ENCODE measurements around the gene TMEM184A. TPM values are rescaled to one million over a fixed set of nuclear protein-coding genes. Genes with fewer than 3 reads are reported as not detected.

TMEM184A gene
- total and polyA plus RNA-seq, 2 of the 13 experiments (the other 11 are each of a cell fraction or from before 2014, with no cell fraction given): 9.5 to 20.4 TPM

GRCh38 chr7:1495564-1496242 is 60.3 kb downstream of the TMEM184A start:
- Histone ChIP-seq H3K36me3 (replicated peaks in 1 of 2; ENCODE audit: control insufficient read depth in 1 of 2, insufficient read depth in 2 of 2, low read length in 2 of 2) (peaks cover 27 to 52% of the 10 kb centered on the region in 2 experiments; a peak in 4 of 5 replicates), H3K4me2 (ENCODE audit: low read depth, low read length) (no peak overlapping the region), H4K20me1 (ENCODE audit: insufficient read depth, low read length) (no peaks in the 10 kb centered on the region), H3K79me2 (ENCODE audit: insufficient read depth, low read length) (no peaks in the 10 kb centered on the region), H3K4me3 (replicated peaks in 1 of 3; ENCODE audit: insufficient read depth in 1 of 3, low read depth in 2 of 3, low read length in 3 of 3) (no peak overlapping the region), H3K9ac (ENCODE audit: insufficient read depth, low read depth, low read length) (no peak overlapping the region), H3K27me3 (ENCODE audit: control insufficient read depth in 1 of 2, insufficient read depth in 2 of 2, low read length in 2 of 2) (no peaks in the 10 kb centered on the region), H3K4me1 (ENCODE audit: insufficient read depth, low read length) (no peaks in the 10 kb centered on the region), H2AFZ (ENCODE audit: low read length) (no peak overlapping the region), H3K27ac (ENCODE audit: extremely low read length, insufficient read depth, low read length) (no peak overlapping the region), H3K9me3 (ENCODE audit: low read length) (no peaks in the 10 kb centered on the region)
- in situ Hi-C loops (cut with HindIII; ENCODE audit: extremely low pct_ligation_motif_present, low pct_unique_long_range_greater_than_20kb): no loop called here
- POLR2A ChIA-PET: no interaction called here
- BruUV-seq (replicated peaks): no TSS peak
- CTCF ChIA-PET (ENCODE audit: low intra/inter-chr PET ratio, low total read pairs): no interaction called here
- WGBS (ENCODE audit: low lambda C conversion rate): 89% methylated on average over 9 of the region's 34 CpGs
- ATAC-seq: no peak
- DNase-seq (ENCODE audit: low spot score): no peak
- no peak for FAIRE-seq
- intact Hi-C loops (cut with micrococcal nuclease; ENCODE audit: unreplicated experiment): no loop called here
- no peak for TF ChIP-seq MATR3 (CRISPR knock-in tag; IDR thresholded peaks at IDR 0.05)
- no peak for TF ChIP-seq ZNF407 (CRISPR knock-in tag; IDR thresholded peaks at IDR 0.05; ENCODE audit: not compliant biosample characterization)
- TF ChIP-seq ATF2 (CRISPR knock-in tag; IDR thresholded peaks at IDR 0.05): no peak
- TF ChIP-seq MAFF (IDR thresholded peaks at IDR 0.05; ENCODE audit: low read depth, low read length): no peak
- TF ChIP-seq MBNL3 (CRISPR knock-in tag; conservative IDR thresholded peaks at IDR 0.05): no peak
- no peak for TF ChIP-seq STAG1 (CRISPR knock-in tag; IDR thresholded peaks at IDR 0.05)
- no peak for TF ChIP-seq NPAS2 (CRISPR knock-in tag; IDR thresholded peaks at IDR 0.05; ENCODE audit: borderline replicate concordance)
- TF ChIP-seq MXI1 (IDR thresholded peaks at IDR 0.05; ENCODE audit: borderline replicate concordance, low read depth, low read length): no peak
- TF ChIP-seq HMGA1 (CRISPR knock-in tag; conservative IDR thresholded peaks at IDR 0.05): no peak
- no peak for TF ChIP-seq ZUFSP (CRISPR knock-in tag; IDR thresholded peaks at IDR 0.05; ENCODE audit: borderline replicate concordance)
- TF ChIP-seq ZBTB33 (CRISPR knock-in tag; IDR thresholded peaks at IDR 0.05): no peak

Measured in HepG2 (cell line).